OCI-LY3 (cell line): ENCODE measurements around the gene LRPAP1.

Experiments used
- H2AFZ ChIP-seq: fragments of 200-600, 300-600 bp; shearing (Covaris generic); 2 replicates; pipeline ENCODE4 v1.6.0; 2014; ENCODE audit warnings: antibody characterized with exemption, low read depth, low read length
- H3K27ac ChIP-seq: fragments of 200-600, 300-600 bp; sonication (generic); 2 replicates; pipeline ENCODE4 v1.5.1; 2014; ENCODE audit warnings: mild to moderate bottlenecking, low read length, moderate library complexity, mixed read lengths
- H3K27me3 ChIP-seq: fragments of 200-600, 300-600 bp; sonication (generic); 2 replicates; pipeline ENCODE4 v1.6.1; 2014; ENCODE audit warnings: low read depth, low read length, mixed read lengths
- H3K36me3 ChIP-seq: fragments of 200-600, 300-600 bp; sonication (generic); replicated peaks from 2 replicates; pipeline ENCODE3; 2014; ENCODE audit warnings: low read depth, low read length, mixed read lengths
- H3K4me1 ChIP-seq: fragments of 300-600, 200-600 bp; sonication (generic); 2 replicates; pipeline ENCODE4 v1.6.1; 2014; ENCODE audit warnings: low read length, mixed read lengths
- H3K4me2 ChIP-seq: fragments of 200-600, 300-600 bp; sonication (generic); 2 replicates; pipeline ENCODE4 v1.6.1; 2014; ENCODE audit warnings: low read length, mixed read lengths
- H3K4me3 ChIP-seq: fragments of 300-600, 200-600 bp; sonication (generic); 2 replicates; pipeline ENCODE4 v1.5.1; 2014; ENCODE audit warnings: antibody characterized with exemption, mild to moderate bottlenecking, low read length, moderate library complexity
- H3K79me2 ChIP-seq: fragments of 300-600, 200-600 bp; shearing (Covaris generic); 2 replicates; pipeline ENCODE4 v1.6.1; 2014; ENCODE audit warnings: mild to moderate bottlenecking, low read length, mixed read lengths
- H3K9ac ChIP-seq: fragments of 300-600, 200-600 bp; shearing (Covaris generic); 2 replicates; pipeline ENCODE4 v1.6.0; 2014; ENCODE audit warnings: mild to moderate bottlenecking, low read length, moderate library complexity
- H3K9me3 ChIP-seq: fragments of 200-600, 300-600 bp; shearing (Covaris generic); 2 replicates; pipeline ENCODE4 v1.6.1; 2014; ENCODE audit warnings: low read length, mixed read lengths; ENCODE audit not compliant: insufficient read depth
- H4K20me1 ChIP-seq: fragments of 200-600, 300-600 bp; sonication (generic); 2 replicates; pipeline ENCODE4 v1.6.1; 2016; ENCODE audit warnings: low read length, mixed read lengths; ENCODE audit not compliant: insufficient read depth
- CTCF ChIP-seq: fragments of 200-600, 300-600 bp; sonication (generic); IDR thresholded peaks from 2 replicates; pipeline ENCODE4 v1.5.1; 2014; ENCODE audit warnings: antibody characterized with exemption, low read length, low read depth
- EZH2phosphoT487 ChIP-seq: fragments of 200-600 bp; shearing (Covaris generic); IDR thresholded peaks from 2 replicates; pipeline ENCODE4 v1.6.1; 2018; ENCODE audit warnings: antibody characterized with exemption, mixed run types, low read depth

The LRPAP1 gene

DNA sequence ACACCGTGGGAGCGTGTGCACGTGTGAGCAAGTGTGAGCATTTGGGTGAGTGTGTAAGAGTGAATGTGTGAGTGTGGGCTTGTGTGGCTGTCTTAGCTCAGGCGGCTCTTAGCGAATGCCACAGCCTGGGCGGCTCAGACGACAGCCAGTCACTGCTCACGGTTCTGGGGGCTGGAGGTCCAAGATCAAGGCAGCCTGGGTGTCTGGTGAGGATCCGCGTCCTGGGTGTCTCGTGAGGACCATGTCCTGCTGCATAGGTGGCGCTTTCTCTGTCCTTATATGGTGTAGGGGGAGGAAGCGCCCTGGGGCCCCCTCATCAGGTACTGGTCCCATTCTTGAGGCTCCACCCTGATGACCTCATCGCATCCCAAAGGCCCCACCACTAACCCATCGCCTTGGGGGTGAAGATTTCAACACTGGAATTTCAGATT lies 64.6 kb downstream of the LRPAP1 start:
- Histone ChIP-seq H3K4me1 (peaks cover 8% of the 10 kb centered on the region), H3K79me2 (no peaks in the 10 kb centered on the region), H3K27ac (no peak overlapping the region), H3K9me3 (no peaks in the 10 kb centered on the region), H3K27me3 (peaks cover 3% of the 10 kb centered on the region; the same call in 1 of the 2 replicates), H3K4me2 (no peak overlapping the region), H3K9ac (no peak overlapping the region), H3K36me3 (no peaks in the 10 kb centered on the region), H2AFZ (no peak overlapping the region), H3K4me3 (no peak overlapping the region), H4K20me1 (no peaks in the 10 kb centered on the region)
- no peak for TF ChIP-seq EZH2phosphoT487
- no peak for TF ChIP-seq CTCF

DNA sequence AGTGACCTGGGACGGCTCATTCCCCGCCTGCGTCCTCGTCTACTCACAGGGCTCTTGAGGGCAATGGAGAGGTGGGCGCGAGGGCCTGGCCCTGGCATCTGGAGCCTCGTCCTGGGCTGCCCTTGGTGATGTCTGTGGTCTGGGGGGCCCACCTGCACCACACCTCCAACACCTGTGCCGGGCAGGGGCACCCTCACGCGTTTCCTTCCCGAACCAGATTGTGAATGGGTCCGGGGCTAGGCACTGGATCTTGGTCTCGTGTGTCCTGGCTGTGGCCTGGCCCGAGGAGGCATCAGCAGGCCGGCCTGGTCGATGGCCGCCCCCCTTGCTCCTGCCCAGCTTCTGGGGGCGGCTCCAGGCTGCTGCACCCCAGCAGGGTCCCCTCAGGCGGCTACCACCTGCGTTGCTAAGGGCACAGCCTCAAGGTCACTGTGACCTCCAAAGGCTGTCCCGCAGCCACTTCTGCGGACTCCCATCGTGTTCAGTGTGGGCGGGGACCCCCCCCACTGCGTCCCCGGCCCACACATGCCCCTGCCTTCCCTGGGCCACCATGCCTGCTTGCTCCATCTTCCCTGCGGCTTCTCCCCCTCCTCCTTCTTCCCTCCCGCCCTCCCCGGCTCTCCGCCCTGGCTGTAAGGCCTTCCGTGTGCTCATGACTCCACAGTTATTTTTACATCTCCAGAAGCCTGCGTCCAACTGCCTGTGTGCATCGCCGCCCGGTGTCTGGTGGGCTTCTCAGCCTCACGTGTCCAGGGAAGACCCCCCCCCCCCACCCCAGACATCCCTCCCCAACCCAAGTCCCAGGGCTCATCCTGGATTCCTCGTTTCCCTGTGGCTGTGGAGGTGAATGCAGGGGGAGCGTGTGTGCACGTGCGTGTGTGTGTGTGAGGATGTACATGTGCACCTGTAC lies 65.3 kb downstream of the LRPAP1 start:
- Histone ChIP-seq H3K4me2 (no peak overlapping the region), H3K4me3 (no peak overlapping the region), H3K36me3 (no peaks in the 10 kb centered on the region), H4K20me1 (no peaks in the 10 kb centered on the region), H3K9ac (no peak overlapping the region), H3K27ac (no peak overlapping the region), H3K27me3 (peaks cover 9% of the 10 kb centered on the region), H3K79me2 (no peaks in the 10 kb centered on the region), H2AFZ (no peak overlapping the region), H3K4me1 (peaks cover 2% of the 10 kb centered on the region), H3K9me3 (no peaks in the 10 kb centered on the region)
- no peak for TF ChIP-seq EZH2phosphoT487
- no peak for TF ChIP-seq CTCF

DNA sequence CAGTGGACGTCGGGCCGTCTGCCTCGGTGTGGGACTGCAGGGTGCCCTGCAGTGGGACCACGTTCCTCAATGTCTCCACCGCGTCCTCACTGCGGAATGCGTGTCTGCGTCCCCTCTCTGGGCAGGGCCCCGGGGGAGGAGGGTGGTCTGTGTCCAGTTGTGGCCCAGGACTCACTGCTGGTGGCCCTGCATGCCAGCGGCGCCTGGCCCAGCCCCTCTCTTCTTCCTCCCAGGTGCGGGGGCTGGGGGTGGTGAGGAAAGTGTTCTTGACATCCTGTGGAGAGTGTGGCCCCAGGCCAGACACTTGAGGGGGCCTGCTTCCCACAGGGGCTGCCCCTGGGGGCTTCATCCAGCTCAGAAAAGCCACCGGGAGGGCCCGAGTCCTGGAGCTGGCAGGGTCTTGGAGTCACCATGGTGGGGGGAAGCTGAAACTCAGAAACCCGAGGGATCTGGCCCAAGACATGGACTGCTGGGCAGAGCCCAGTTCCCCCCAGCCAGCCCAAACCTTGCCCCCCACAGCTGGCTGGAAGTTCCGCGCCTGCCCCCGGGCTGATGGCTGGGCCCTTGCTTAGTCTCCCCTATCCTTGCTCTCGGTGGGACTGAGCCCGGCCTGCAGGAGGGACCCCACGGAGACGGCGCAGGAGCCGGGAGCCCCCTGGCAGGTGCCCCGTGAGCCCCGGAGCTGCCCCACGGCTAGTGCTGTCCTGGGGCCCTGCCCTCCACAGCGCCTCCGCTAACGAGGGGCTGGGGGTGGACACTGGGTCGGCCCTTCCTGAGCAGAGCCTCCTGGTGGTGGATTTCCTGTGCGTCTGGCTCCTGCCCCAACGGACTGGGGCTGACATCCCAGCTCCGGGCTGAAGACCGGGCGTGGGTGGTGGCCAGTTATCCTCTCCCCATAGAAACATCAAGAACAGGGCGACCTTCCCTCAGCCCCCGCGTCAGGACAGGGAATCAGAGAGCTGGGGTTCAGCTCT lies 66.2 kb downstream of the LRPAP1 start:
- Histone ChIP-seq H3K4me3 (no peak overlapping the region), H3K36me3 (no peaks in the 10 kb centered on the region), H3K27ac (no peak overlapping the region), H4K20me1 (no peaks in the 10 kb centered on the region), H2AFZ (no peak overlapping the region), H3K79me2 (no peaks in the 10 kb centered on the region), H3K4me2 (no peak overlapping the region), H3K9ac (no peak overlapping the region), H3K27me3 (peaks cover 11% of the 10 kb centered on the region), H3K4me1 (no peaks in the 10 kb centered on the region), H3K9me3 (no peaks in the 10 kb centered on the region)
- TF ChIP-seq EZH2phosphoT487 (no peak), CTCF (no peak)
